ENCODE results near the gene ACBD5. TPM values are rescaled to one million over a fixed set of nuclear protein-coding genes. Genes with fewer than 3 reads are reported as not detected.

Gene ACBD5
- total RNA-seq, 8 experiments from 2014 or later, result 18.1 to 41.8 (median 30.5) TPM

GRCh38 chr10:27230022-27230421 is 10.6 kb downstream of the ACBD5 start:
- Histone ChIP-seq H3K4me3 (no peak overlapping the region), H3K27ac (no peak overlapping the region), H3K4me1 (replicated peaks in 1 of 2) (no peaks in the 10 kb centered on the region)
- WGBS, 10 experiments, result 92 to 100% (median 100%) methylated on average over 1 of the region's 1 CpG; no CpG with 5 or more reads in 1 of the 10 experiments
- in situ Hi-C loops (cut with MboI; ENCODE audit: low pct_unique_long_range_greater_than_20kb in 2 of 9, low sequenced_read_pairs in 9 of 9, unreplicated experiment in 9 of 9), result no loop called here
- no peak for ATAC-seq (replicated peaks in 6 of 8)

- in situ Hi-C loops (cut with MboI; ENCODE audit: low pct_unique_long_range_greater_than_20kb in 2 of 9, low sequenced_read_pairs in 9 of 9, unreplicated experiment in 9 of 9), result no loop called here
- 0 to 80% (median 54%) methylated on average over 1 to 3 of the region's 3 CpGs; no CpG with 5 or more reads in 2 of the 10 experiments for WGBS, 10 experiments
- no peak for ATAC-seq (replicated peaks in 6 of 8)
- no peak overlapping the region for H3K27ac ChIP-seq
- H3K4me3 ChIP-seq, result no peak overlapping the region
- no peaks in the 10 kb centered on the region for H3K4me1 ChIP-seq (replicated peaks in 1 of 2)
Measured at GRCh38 chr10:27225642-27226257, 14.8 kb downstream of the ACBD5 start.

DNA sequence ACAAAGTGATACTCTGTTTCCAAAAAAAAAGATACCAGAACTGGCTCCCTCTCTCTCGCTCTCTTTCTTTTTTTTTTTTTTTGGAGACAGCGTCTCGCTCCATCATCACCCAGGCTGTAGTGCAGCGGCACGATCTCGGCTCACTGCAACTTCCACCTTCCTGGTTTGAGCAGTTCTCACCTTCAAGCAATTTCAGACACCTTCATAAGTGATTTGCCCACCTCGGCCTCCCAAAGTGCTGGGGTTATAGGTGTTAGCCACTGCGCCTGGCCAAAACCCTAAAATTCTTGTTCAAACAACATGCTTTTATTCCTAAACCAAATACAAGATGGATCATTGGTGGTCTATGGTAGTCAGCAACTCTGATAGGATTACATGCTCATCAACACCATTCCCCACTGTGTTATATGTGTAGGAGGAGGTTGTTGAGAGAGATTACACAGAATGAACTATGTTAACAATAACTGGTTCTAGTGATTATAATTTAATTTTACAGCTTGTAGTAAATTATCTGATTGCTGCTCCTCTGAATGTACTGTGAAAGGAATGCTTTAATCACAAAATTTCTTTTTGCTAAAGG is 15.5 kb downstream of the ACBD5 start:
- in situ Hi-C loops (cut with MboI; ENCODE audit: low pct_unique_long_range_greater_than_20kb in 2 of 9, low sequenced_read_pairs in 9 of 9, unreplicated experiment in 9 of 9), result no loop called here
- ATAC-seq (replicated peaks in 6 of 8), result no peak
- 67 to 100% (median 100%) methylated on average over 1 to 6 of the region's 8 CpGs; no CpG with 5 or more reads in 3 of the 10 experiments for WGBS, 10 experiments
- no peak overlapping the region for H3K27ac ChIP-seq
- no peak overlapping the region for H3K4me3 ChIP-seq
- no peaks in the 10 kb centered on the region for H3K4me1 ChIP-seq (replicated peaks in 1 of 2)

DNA sequence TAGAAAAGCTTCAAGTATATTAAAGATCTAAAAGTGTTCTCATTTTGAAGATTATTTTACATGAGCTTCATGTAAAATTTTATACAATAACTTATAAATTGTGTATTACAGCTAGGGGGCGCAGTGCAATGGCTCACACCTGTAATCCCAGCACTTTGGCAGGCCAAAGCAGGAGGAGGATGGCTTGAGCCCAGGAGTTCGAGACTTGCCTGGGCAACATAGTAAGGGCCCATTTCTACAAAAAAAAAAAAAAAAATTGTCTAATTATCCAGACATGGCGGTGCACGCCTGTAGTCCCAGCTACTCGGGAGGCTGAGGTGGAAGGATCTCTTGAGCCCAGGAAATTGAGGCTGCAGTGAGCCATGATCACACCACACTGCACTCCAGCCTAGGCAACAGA is 16.6 kb downstream of the ACBD5 start:
- peak in 3 of 8 experiments; percentile 30 to 38 (median 34) for ATAC-seq (replicated peaks in 6 of 8)
- Histone ChIP-seq H3K4me1 (replicated peaks in 1 of 2) (no peaks in the 10 kb centered on the region), H3K4me3 (no peak overlapping the region), H3K27ac (no peak overlapping the region)
- 51 to 100% (median 82%) methylated on average over 2 to 5 of the region's 5 CpGs; no CpG with 5 or more reads in 3 of the 10 experiments for WGBS, 10 experiments
- in situ Hi-C loops (cut with MboI; ENCODE audit: low pct_unique_long_range_greater_than_20kb in 2 of 9, low sequenced_read_pairs in 9 of 9, unreplicated experiment in 9 of 9), result loop anchor here in 1 of 9 experiments (25.0 kb wide), 1 partner anchor 112 kb away; the partner anchor contains the start of gene ANKRD26

- 75 to 100% (median 95%) methylated on average over 1 to 2 of the region's 2 CpGs; no CpG with 5 or more reads in 3 of the 10 experiments for WGBS, 10 experiments
- Histone ChIP-seq H3K27ac (no peak overlapping the region), H3K4me3 (no peak overlapping the region), H3K4me1 (replicated peaks in 1 of 2) (no peaks in the 10 kb centered on the region)
- no peak for ATAC-seq (replicated peaks in 6 of 8)
- in situ Hi-C loops (cut with MboI; ENCODE audit: low pct_unique_long_range_greater_than_20kb in 2 of 9, low sequenced_read_pairs in 9 of 9, unreplicated experiment in 9 of 9), result loop anchor here in 1 of 9 experiments (25.0 kb wide), 1 partner anchor 95 kb away; the partner anchor contains the start of gene ANKRD26
Measured at GRCh38 chr10:27207350-27207749, 33.2 kb downstream of the ACBD5 start.

DNA sequence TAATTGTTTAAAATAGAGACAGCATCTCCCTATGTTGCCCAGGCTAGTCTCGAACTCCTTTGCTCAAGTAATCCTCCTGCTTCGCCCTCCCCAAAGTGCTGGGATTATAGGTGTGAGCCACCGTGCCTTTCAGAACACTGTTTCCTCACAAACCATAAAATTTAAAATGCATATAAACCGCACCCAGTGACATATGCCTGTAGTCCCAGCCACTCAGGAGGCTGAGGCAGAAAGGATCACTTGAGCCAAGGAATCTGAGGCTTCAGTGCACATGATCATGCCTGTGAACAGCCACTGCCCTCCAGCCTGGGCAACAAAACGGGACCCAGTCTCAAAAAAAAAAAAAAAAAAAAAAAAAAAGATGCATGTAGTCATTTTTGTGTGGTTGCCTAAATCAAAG is 36.8 kb downstream of the ACBD5 start:
- no peak overlapping the region for H3K4me3 ChIP-seq
- peak in 3 of 8 experiments; percentile 92 to 100 (median 99) for ATAC-seq (replicated peaks in 6 of 8)
- no peak overlapping the region for H3K27ac ChIP-seq
- no peaks in the 10 kb centered on the region for H3K4me1 ChIP-seq (replicated peaks in 1 of 2)
- 0 to 100% (median 66%) methylated on average over 1 to 5 of the region's 5 CpGs; no CpG with 5 or more reads in 2 of the 10 experiments for WGBS, 10 experiments
- in situ Hi-C loops (cut with MboI; ENCODE audit: low pct_unique_long_range_greater_than_20kb in 2 of 9, low sequenced_read_pairs in 9 of 9, unreplicated experiment in 9 of 9), result loop anchor here in 1 of 9 experiments (25.0 kb wide), 1 partner anchor 92 kb away; the partner anchor contains the start of gene ANKRD26

- in situ Hi-C loops (cut with MboI; ENCODE audit: low pct_unique_long_range_greater_than_20kb in 2 of 9, low sequenced_read_pairs in 9 of 9, unreplicated experiment in 9 of 9), result no loop called here
- ATAC-seq (replicated peaks in 6 of 8), result no peak
- Histone ChIP-seq H3K27ac (no peak overlapping the region), H3K4me3 (no peak overlapping the region), H3K4me1 (replicated peaks in 1 of 2) (no peaks in the 10 kb centered on the region)
- WGBS, 10 experiments, result 0 to 100% (median 97%) methylated on average over 1 to 2 of the region's 2 CpGs; no CpG with 5 or more reads in 1 of the 10 experiments
Measured at GRCh38 chr10:27197980-27198620, 42.5 kb downstream of the ACBD5 start.

- ATAC-seq (replicated peaks in 6 of 8), result peak; percentile 45 to 98 (median 74)
- WGBS, 10 experiments, result 0 to 94% (median 75%) methylated on average over 1 to 3 of the region's 3 CpGs; no CpG with 5 or more reads in 5 of the 10 experiments
- H3K4me3 ChIP-seq, result no peak overlapping the region
- no peak overlapping the region for H3K27ac ChIP-seq
- in situ Hi-C loops (cut with MboI; ENCODE audit: low pct_unique_long_range_greater_than_20kb in 2 of 9, low sequenced_read_pairs in 9 of 9, unreplicated experiment in 9 of 9), result no loop called here
- H3K4me1 ChIP-seq (replicated peaks in 1 of 2), result no peaks in the 10 kb centered on the region
Measured at GRCh38 chr10:27192284-27192683, 48.3 kb downstream of the ACBD5 start.

GRCh38 chr10:27190508-27190907 is 50.1 kb downstream of the ACBD5 start:
- 43 to 100% (median 100%) methylated on average over 1 to 2 of the region's 2 CpGs; no CpG with 5 or more reads in 1 of the 10 experiments for WGBS, 10 experiments
- Histone ChIP-seq H3K27ac (no peak overlapping the region), H3K4me1 (replicated peaks in 1 of 2) (no peaks in the 10 kb centered on the region), H3K4me3 (no peak overlapping the region)
- in situ Hi-C loops (cut with MboI; ENCODE audit: low pct_unique_long_range_greater_than_20kb in 2 of 9, low sequenced_read_pairs in 9 of 9, unreplicated experiment in 9 of 9), result no loop called here
- no peak for ATAC-seq (replicated peaks in 6 of 8)

- WGBS, 10 experiments, result 78 to 100% (median 100%) methylated on average over 1 to 3 of the region's 4 CpGs; no CpG with 5 or more reads in 5 of the 10 experiments
- H3K4me3 ChIP-seq, result no peak overlapping the region
- H3K4me1 ChIP-seq (replicated peaks in 1 of 2), result no peaks in the 10 kb centered on the region
- in situ Hi-C loops (cut with MboI; ENCODE audit: low pct_unique_long_range_greater_than_20kb in 2 of 9, low sequenced_read_pairs in 9 of 9, unreplicated experiment in 9 of 9), result no loop called here
- ATAC-seq (replicated peaks in 6 of 8), result no peak
- H3K27ac ChIP-seq, result no peak overlapping the region
Measured at GRCh38 chr10:27188897-27189296, 51.7 kb downstream of the ACBD5 start.

GRCh38 chr10:27188259-27188658 is 52.3 kb downstream of the ACBD5 start:
- no peak for ATAC-seq (replicated peaks in 6 of 8)
- 80 to 100% (median 100%) methylated on average over 1 of the region's 1 CpG; no CpG with 5 or more reads in 3 of the 10 experiments for WGBS, 10 experiments

DNA sequence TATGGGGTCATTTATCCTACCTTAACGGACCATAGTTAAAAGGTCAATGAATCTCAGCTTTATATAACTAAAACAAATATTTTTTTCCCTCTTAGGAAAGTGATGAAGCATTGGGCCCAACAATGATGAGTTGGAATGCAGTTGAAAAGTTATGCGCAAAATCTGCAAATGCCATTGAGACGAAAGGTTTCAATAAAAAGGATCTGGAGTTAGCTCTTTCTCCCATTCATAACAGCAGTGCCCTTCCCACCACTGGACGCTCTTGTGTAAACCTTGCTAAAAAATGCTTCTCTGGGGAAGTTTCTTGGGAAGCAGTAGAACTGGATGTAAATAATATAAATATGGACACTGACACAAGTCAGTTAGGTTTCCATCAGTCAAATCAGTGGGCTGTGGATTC is 70.7 kb downstream of the ACBD5 start:
- in situ Hi-C loops (cut with MboI; ENCODE audit: low pct_unique_long_range_greater_than_20kb in 2 of 9, low sequenced_read_pairs in 9 of 9, unreplicated experiment in 9 of 9), result no loop called here
- Histone ChIP-seq H3K27ac (no peak overlapping the region), H3K4me1 (replicated peaks in 1 of 2) (no peaks in the 10 kb centered on the region), H3K4me3 (no peak overlapping the region)
- ATAC-seq (replicated peaks in 6 of 8), result peak in 3 of 8 experiments; percentile 43 to 71 (median 52)
- WGBS, 10 experiments, result 55 to 100% (median 98%) methylated on average over 1 to 4 of the region's 4 CpGs

More at GRCh38 chr10:27188259-27188658, 52.3 kb downstream of the ACBD5 start:
- Histone ChIP-seq H3K4me3 (no peak overlapping the region), H3K4me1 (replicated peaks in 1 of 2) (no peaks in the 10 kb centered on the region), H3K27ac (no peak overlapping the region)
- in situ Hi-C loops (cut with MboI; ENCODE audit: low pct_unique_long_range_greater_than_20kb in 2 of 9, low sequenced_read_pairs in 9 of 9, unreplicated experiment in 9 of 9), result no loop called here

- in situ Hi-C loops (cut with MboI; ENCODE audit: low pct_unique_long_range_greater_than_20kb in 2 of 9, low sequenced_read_pairs in 9 of 9, unreplicated experiment in 9 of 9), result no loop called here
- H3K4me3 ChIP-seq, result no peak overlapping the region
- H3K4me1 ChIP-seq (replicated peaks in 1 of 2), result peaks cover 0 to 10% of the 10 kb centered on the region in 2 donors
- no peak overlapping the region for H3K27ac ChIP-seq
- no peak for ATAC-seq (replicated peaks in 6 of 8)
Measured at GRCh38 chr10:27158421-27158820, 82.2 kb downstream of the ACBD5 start.
